Measurements from ENCODE around the gene SH3GL2.

SH3GL2 gene

GRCh38 chr9:17648516-17648915 is 69.7 kb downstream of the SH3GL2 start:
- Histone ChIP-seq H2AK5ac (ENCODE audit: low read length) (no peak overlapping the region), H4K8ac (ENCODE audit: low read depth, low read length) (no peak overlapping the region), H3K4ac (ENCODE audit: low read depth, low read length) (no peak overlapping the region), H4K5ac (ENCODE audit: low read length) (no peak overlapping the region), H3K27me3 (ENCODE audit: insufficient read depth, low read length, poor library complexity) (no peaks in the 10 kb centered on the region), H3K4me1 (ENCODE audit: control insufficient read depth, low read depth, low read length) (no peaks in the 10 kb centered on the region), H3K9ac (ENCODE audit: low read length) (no peak overlapping the region), H2BK15ac (replicated peaks; ENCODE audit: low read depth) (no peak overlapping the region), H3K23ac (ENCODE audit: low read length) (no peak overlapping the region), H3K79me1 (ENCODE audit: low read length) (no peaks in the 10 kb centered on the region), H2BK120ac (ENCODE audit: low read depth, low read length) (no peak overlapping the region), H3K18ac (ENCODE audit: low read length) (no peak overlapping the region), H3K4me2 (ENCODE audit: low read length) (no peak overlapping the region), H3K56ac (ENCODE audit: low read length) (no peak overlapping the region), H3K27ac (ENCODE audit: low read depth, low read length) (no peak overlapping the region), H2BK5ac (ENCODE audit: low read length) (no peak overlapping the region), H3K4me3 (ENCODE audit: low read length) (no peak overlapping the region), H3K36me3 (ENCODE audit: control insufficient read depth, insufficient read depth, low read length) (no peaks in the 10 kb centered on the region), H3K79me2 (ENCODE audit: control insufficient read depth, insufficient read depth, low read length) (no peaks in the 10 kb centered on the region)
- no peak for DNase-seq

- Histone ChIP-seq H3K36me3 (ENCODE audit: control insufficient read depth, insufficient read depth, low read length) (no peaks in the 10 kb centered on the region), H3K79me2 (ENCODE audit: control insufficient read depth, insufficient read depth, low read length) (no peaks in the 10 kb centered on the region), H3K56ac (ENCODE audit: low read length) (no peak overlapping the region), H2AK5ac (ENCODE audit: low read length) (no peak overlapping the region), H3K18ac (ENCODE audit: low read length) (no peak overlapping the region), H2BK15ac (replicated peaks; ENCODE audit: low read depth) (no peak overlapping the region), H3K27me3 (ENCODE audit: insufficient read depth, low read length, poor library complexity) (no peaks in the 10 kb centered on the region), H3K4ac (ENCODE audit: low read depth, low read length) (no peak overlapping the region), H3K23ac (ENCODE audit: low read length) (no peak overlapping the region), H3K9ac (ENCODE audit: low read length) (no peak overlapping the region), H2BK120ac (ENCODE audit: low read depth, low read length) (no peak overlapping the region), H3K4me2 (ENCODE audit: low read length) (no peak overlapping the region), H3K79me1 (ENCODE audit: low read length) (no peaks in the 10 kb centered on the region), H2BK5ac (ENCODE audit: low read length) (no peak overlapping the region), H3K4me3 (ENCODE audit: low read length) (no peak overlapping the region), H3K27ac (ENCODE audit: low read depth, low read length) (no peak overlapping the region), H4K5ac (ENCODE audit: low read length) (no peak overlapping the region), H3K4me1 (ENCODE audit: control insufficient read depth, low read depth, low read length) (no peaks in the 10 kb centered on the region), H4K8ac (ENCODE audit: low read depth, low read length) (no peak overlapping the region)
- WGBS (ENCODE audit: extremely low coverage, insufficient coverage, low lambda C conversion rate): no CpG with 5 or more reads among the region's 1 CpG
- no peak for DNase-seq
Measured at GRCh38 chr9:17651725-17652124, 72.9 kb downstream of the SH3GL2 start.

- H2BK15ac ChIP-seq (replicated peaks; ENCODE audit: low read depth): no peak overlapping the region
- no peak overlapping the region for H3K9ac ChIP-seq (ENCODE audit: low read length)
- no peak overlapping the region for H3K18ac ChIP-seq (ENCODE audit: low read length)
- H3K56ac ChIP-seq (ENCODE audit: low read length): no peak overlapping the region
- no peaks in the 10 kb centered on the region for H3K79me1 ChIP-seq (ENCODE audit: low read length)
- H4K8ac ChIP-seq (ENCODE audit: low read depth, low read length): no peak overlapping the region
- no peaks in the 10 kb centered on the region for H3K27me3 ChIP-seq (ENCODE audit: insufficient read depth, low read length, poor library complexity)
- no peak overlapping the region for H2AK5ac ChIP-seq (ENCODE audit: low read length)
- no peak overlapping the region for H2BK120ac ChIP-seq (ENCODE audit: low read depth, low read length)
- H3K4me1 ChIP-seq (ENCODE audit: control insufficient read depth, low read depth, low read length): no peaks in the 10 kb centered on the region
- no peak overlapping the region for H3K27ac ChIP-seq (ENCODE audit: low read depth, low read length)
- no peak overlapping the region for H3K23ac ChIP-seq (ENCODE audit: low read length)
- DNase-seq: peak; percentile 11
- WGBS (ENCODE audit: extremely low coverage, insufficient coverage, low lambda C conversion rate): no CpG with 5 or more reads among the region's 4 CpGs
- H3K4ac ChIP-seq (ENCODE audit: low read depth, low read length): no peak overlapping the region
- H3K36me3 ChIP-seq (ENCODE audit: control insufficient read depth, insufficient read depth, low read length): no peaks in the 10 kb centered on the region
- H2BK5ac ChIP-seq (ENCODE audit: low read length): no peak overlapping the region
- no peak overlapping the region for H4K5ac ChIP-seq (ENCODE audit: low read length)
- no peak overlapping the region for H3K4me3 ChIP-seq (ENCODE audit: low read length)
- H3K79me2 ChIP-seq (ENCODE audit: control insufficient read depth, insufficient read depth, low read length): no peaks in the 10 kb centered on the region
- H3K4me2 ChIP-seq (ENCODE audit: low read length): no peak overlapping the region
Measured at GRCh38 chr9:17653947-17654465, 75.1 kb downstream of the SH3GL2 start.

- Histone ChIP-seq H3K27me3 (ENCODE audit: insufficient read depth, low read length, poor library complexity) (no peaks in the 10 kb centered on the region), H3K27ac (ENCODE audit: low read depth, low read length) (no peak overlapping the region), H3K4ac (ENCODE audit: low read depth, low read length) (no peak overlapping the region), H3K4me1 (ENCODE audit: control insufficient read depth, low read depth, low read length) (no peaks in the 10 kb centered on the region), H2BK5ac (ENCODE audit: low read length) (no peak overlapping the region), H3K4me2 (ENCODE audit: low read length) (no peak overlapping the region), H3K9ac (ENCODE audit: low read length) (no peak overlapping the region), H3K36me3 (ENCODE audit: control insufficient read depth, insufficient read depth, low read length) (no peaks in the 10 kb centered on the region), H3K56ac (ENCODE audit: low read length) (no peak overlapping the region), H2AK5ac (ENCODE audit: low read length) (no peak overlapping the region), H3K79me1 (ENCODE audit: low read length) (no peaks in the 10 kb centered on the region), H3K79me2 (ENCODE audit: control insufficient read depth, insufficient read depth, low read length) (no peaks in the 10 kb centered on the region), H3K23ac (ENCODE audit: low read length) (no peak overlapping the region), H4K8ac (ENCODE audit: low read depth, low read length) (no peak overlapping the region), H3K18ac (ENCODE audit: low read length) (no peak overlapping the region), H2BK120ac (ENCODE audit: low read depth, low read length) (no peak overlapping the region), H4K5ac (ENCODE audit: low read length) (no peak overlapping the region), H3K4me3 (ENCODE audit: low read length) (no peak overlapping the region), H2BK15ac (replicated peaks; ENCODE audit: low read depth) (no peak overlapping the region)
- whole genome bisulfite sequencing (ENCODE audit: extremely low coverage, insufficient coverage, low lambda C conversion rate): no CpG with 5 or more reads among the region's 1 CpG
- no peak for DNase-seq
Measured at GRCh38 chr9:17656889-17657288, 78.0 kb downstream of the SH3GL2 start.

GRCh38 chr9:17658237-17658636 is 79.4 kb downstream of the SH3GL2 start:
- no peaks in the 10 kb centered on the region for H3K36me3 ChIP-seq (ENCODE audit: control insufficient read depth, insufficient read depth, low read length)

GRCh38 chr9:17660158-17660557 is 81.3 kb downstream of the SH3GL2 start:
- H3K79me2 ChIP-seq (ENCODE audit: control insufficient read depth, insufficient read depth, low read length): no peaks in the 10 kb centered on the region
- no peak for DNase-seq
- no peak overlapping the region for H3K18ac ChIP-seq (ENCODE audit: low read length)
- no peak overlapping the region for H3K9ac ChIP-seq (ENCODE audit: low read length)
- no peak overlapping the region for H3K56ac ChIP-seq (ENCODE audit: low read length)
- no peak overlapping the region for H3K4ac ChIP-seq (ENCODE audit: low read depth, low read length)
- H3K79me1 ChIP-seq (ENCODE audit: low read length): no peaks in the 10 kb centered on the region
- no CpG with 5 or more reads among the region's 3 CpGs for WGBS (ENCODE audit: extremely low coverage, insufficient coverage, low lambda C conversion rate)
- H4K8ac ChIP-seq (ENCODE audit: low read depth, low read length): no peak overlapping the region
- H3K27me3 ChIP-seq (ENCODE audit: insufficient read depth, low read length, poor library complexity): no peaks in the 10 kb centered on the region
- no peak overlapping the region for H3K4me3 ChIP-seq (ENCODE audit: low read length)
- H2BK120ac ChIP-seq (ENCODE audit: low read depth, low read length): no peak overlapping the region
- H2BK5ac ChIP-seq (ENCODE audit: low read length): no peak overlapping the region
- H3K27ac ChIP-seq (ENCODE audit: low read depth, low read length): no peak overlapping the region
- no peak overlapping the region for H3K23ac ChIP-seq (ENCODE audit: low read length)
- no peak overlapping the region for H4K5ac ChIP-seq (ENCODE audit: low read length)
- H3K36me3 ChIP-seq (ENCODE audit: control insufficient read depth, insufficient read depth, low read length): no peaks in the 10 kb centered on the region
- no peak overlapping the region for H2AK5ac ChIP-seq (ENCODE audit: low read length)
- H3K4me1 ChIP-seq (ENCODE audit: control insufficient read depth, low read depth, low read length): no peaks in the 10 kb centered on the region
- no peak overlapping the region for H3K4me2 ChIP-seq (ENCODE audit: low read length)
- no peak overlapping the region for H2BK15ac ChIP-seq (replicated peaks; ENCODE audit: low read depth)

More at GRCh38 chr9:17658237-17658636, 79.4 kb downstream of the SH3GL2 start:
- no peak overlapping the region for H3K27ac ChIP-seq (ENCODE audit: low read depth, low read length)
- WGBS (ENCODE audit: extremely low coverage, insufficient coverage, low lambda C conversion rate): no CpG with 5 or more reads among the region's 2 CpGs
- no peak overlapping the region for H3K4ac ChIP-seq (ENCODE audit: low read depth, low read length)
- no peak overlapping the region for H4K5ac ChIP-seq (ENCODE audit: low read length)
- H3K4me3 ChIP-seq (ENCODE audit: low read length): no peak overlapping the region
- no peak overlapping the region for H3K56ac ChIP-seq (ENCODE audit: low read length)
- no peak overlapping the region for H2BK120ac ChIP-seq (ENCODE audit: low read depth, low read length)
- H3K4me1 ChIP-seq (ENCODE audit: control insufficient read depth, low read depth, low read length): no peaks in the 10 kb centered on the region
- H2BK5ac ChIP-seq (ENCODE audit: low read length): no peak overlapping the region
- no peak overlapping the region for H3K18ac ChIP-seq (ENCODE audit: low read length)
- H4K8ac ChIP-seq (ENCODE audit: low read depth, low read length): no peak overlapping the region
- DNase-seq: no peak
- H3K27me3 ChIP-seq (ENCODE audit: insufficient read depth, low read length, poor library complexity): no peaks in the 10 kb centered on the region
- H3K23ac ChIP-seq (ENCODE audit: low read length): no peak overlapping the region
- H2BK15ac ChIP-seq (replicated peaks; ENCODE audit: low read depth): no peak overlapping the region
- H3K9ac ChIP-seq (ENCODE audit: low read length): no peak overlapping the region
- H3K79me2 ChIP-seq (ENCODE audit: control insufficient read depth, insufficient read depth, low read length): no peaks in the 10 kb centered on the region
- no peaks in the 10 kb centered on the region for H3K79me1 ChIP-seq (ENCODE audit: low read length)
- H2AK5ac ChIP-seq (ENCODE audit: low read length): no peak overlapping the region
- H3K4me2 ChIP-seq (ENCODE audit: low read length): no peak overlapping the region

Measured in mesendoderm (in vitro differentiated cells).